SKM-1 (cell line): ENCODE data around the gene MEIOSIN.
"Not testable (repeated sequence)": the region's sequence is repeated elsewhere in the genome, so short reads cannot be mapped to it uniquely, and the experiment has no call there.

Source experiments
- DNase-seq: peaks from one replicate; lab custom pipeline; 2025; ENCODE audit not compliant: unreplicated experiment; lab: John Stamatoyannopoulos, UW

Gene MEIOSIN

DNA sequence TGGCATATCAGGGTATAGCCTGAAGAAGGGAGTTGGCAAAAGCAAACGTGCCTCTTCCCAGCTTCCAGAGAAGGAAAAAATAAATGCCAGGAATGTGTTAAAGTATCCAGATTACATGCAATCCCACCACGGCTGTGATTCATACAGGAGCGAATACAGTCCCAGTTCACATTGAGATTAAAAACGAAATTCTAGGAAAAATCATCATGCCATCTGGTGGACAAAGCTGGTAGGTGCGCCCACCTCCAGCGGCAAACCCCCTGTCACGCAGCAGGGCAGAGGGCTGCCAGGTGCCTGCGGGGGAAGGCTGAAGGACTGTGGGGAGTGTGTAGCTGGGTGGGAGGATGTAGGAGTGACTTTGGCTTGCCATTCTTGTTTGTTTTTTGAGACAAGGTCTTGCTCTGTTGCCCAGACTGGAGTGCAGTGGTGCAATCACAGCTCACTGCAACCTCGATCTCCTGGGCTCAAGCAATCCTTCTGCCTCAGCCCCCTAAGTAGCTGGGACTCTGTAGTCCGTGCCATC is 65.8 kb downstream of the MEIOSIN start:
- DNase-seq = no peak

GRCh38 chr19:45799541-45799940 is 66.3 kb downstream of the MEIOSIN start:
- DNase-seq = not testable (repeated sequence)

GRCh38 chr19:45800070-45800553 is 66.9 kb downstream of the MEIOSIN start:
- no peak for DNase-seq

- no peak for DNase-seq
These were observed 68.5 kb downstream of the MEIOSIN start for GRCh38 chr19:45801603-45802175.

GRCh38 chr19:45804140-45804958 is 71.1 kb downstream of the MEIOSIN start:
- no peak for DNase-seq

- no peak for DNase-seq
These were observed 71.7 kb downstream of the MEIOSIN start for GRCh38 chr19:45804959-45805230.

DNA sequence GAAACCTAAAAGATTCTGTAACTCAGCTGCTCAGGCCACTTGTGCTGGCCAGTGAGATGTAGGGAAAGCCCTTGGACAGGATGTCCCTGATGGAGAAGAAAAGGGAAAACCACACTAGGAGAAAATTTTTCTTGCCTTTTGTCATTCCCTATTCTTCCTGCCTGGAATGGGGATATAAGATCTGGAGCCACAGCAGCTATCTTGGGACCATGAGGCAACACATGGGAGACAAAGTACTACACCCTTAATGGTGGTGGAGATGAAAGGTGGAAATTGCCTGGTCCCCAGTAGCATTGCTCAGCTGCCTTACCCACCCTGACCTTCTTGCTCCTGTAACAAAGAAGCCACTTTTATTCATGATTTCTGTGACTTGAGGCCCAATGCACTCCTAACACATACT is 72.5 kb downstream of the MEIOSIN start:
- no peak for DNase-seq

GRCh38 chr19:45809643-45810159 is 76.5 kb downstream of the MEIOSIN start:
- DNase-seq = no peak

DNA sequence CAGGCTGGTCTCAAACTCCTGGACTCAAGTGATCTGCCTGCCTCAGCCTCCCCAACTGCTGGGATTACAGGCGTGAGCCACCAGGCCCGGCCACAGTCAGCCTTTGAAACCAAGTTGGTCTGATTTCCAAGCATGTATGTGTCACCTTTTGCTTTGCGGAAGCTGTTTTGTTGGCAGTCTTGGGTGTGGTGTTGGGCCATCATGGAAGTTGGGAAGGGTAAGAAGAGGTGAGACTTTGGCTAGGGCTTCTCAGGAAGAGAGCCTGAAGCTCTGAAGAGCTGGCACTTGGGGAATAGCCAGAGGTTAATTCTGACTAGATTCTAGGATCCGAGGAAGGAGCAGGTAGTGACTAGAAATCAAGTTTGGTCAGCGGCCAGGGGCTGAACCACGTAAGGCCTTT is 79.1 kb downstream of the MEIOSIN start:
- DNase-seq = no peak
